Measurements from ENCODE around the gene CLN6. TPM values are rescaled to one million over a fixed set of nuclear protein-coding genes. Genes with fewer than 3 reads are reported as not detected.

CLN6 gene
- total RNA-seq, result 18.5 TPM

- ATAC-seq, result peak; percentile 94
Measured at GRCh38 chr15:68229386-68230156, at the start of gene CLN6. Gene CLN6 (minus strand): TSS chr15:68229728. CDS start chr15:68229584, 144 bp downstream.

- ATAC-seq, result peak; percentile 10
Measured at GRCh38 chr15:68278595-68279405, 49.3 kb upstream of the CLN6 start.

GRCh38 chr15:68278345-68278594, 48.7 kb upstream of the CLN6 start:
- ATAC-seq, result no peak

- peak; percentile 88 for ATAC-seq
Measured at GRCh38 chr15:68277603-68278344, 48.2 kb upstream of the CLN6 start, which contains the start of gene FEM1B. Gene FEM1B (plus strand): TSS chr15:68277745. CDS start chr15:68278418, 673 bp downstream.

GRCh38 chr15:68277131-68277602, 47.6 kb upstream of the CLN6 start:
- no peak for ATAC-seq

GRCh38 chr15:68276668-68277067, 47.1 kb upstream of the CLN6 start:
- no peak for ATAC-seq

GRCh38 chr15:68275165-68275746, 45.7 kb upstream of the CLN6 start:
- no peak for ATAC-seq

GRCh38 chr15:68274201-68274848, 44.8 kb upstream of the CLN6 start:
- no peak for ATAC-seq

- peak; percentile 67 for ATAC-seq
Measured at GRCh38 chr15:68272721-68273271, 43.3 kb upstream of the CLN6 start.

- ATAC-seq, result peak; percentile 92
Measured at GRCh38 chr15:68271854-68272471, 42.4 kb upstream of the CLN6 start.

- ATAC-seq, result no peak
Measured at GRCh38 chr15:68268405-68268804, 38.9 kb upstream of the CLN6 start.

- peak; percentile 74 for ATAC-seq
Measured at GRCh38 chr15:68265674-68266073, 36.1 kb upstream of the CLN6 start.

- peak; percentile 47 for ATAC-seq
Measured at GRCh38 chr15:68265081-68265480, 35.6 kb upstream of the CLN6 start.

GRCh38 chr15:68264282-68264681, 34.8 kb upstream of the CLN6 start:
- ATAC-seq, result peak; percentile 14

GRCh38 chr15:68262514-68263356, 33.2 kb upstream of the CLN6 start:
- no peak for ATAC-seq

GRCh38 chr15:68261980-68262379, 32.5 kb upstream of the CLN6 start:
- no peak for ATAC-seq

GRCh38 chr15:68261241-68261640, 31.7 kb upstream of the CLN6 start:
- no peak for ATAC-seq

- no peak for ATAC-seq
Measured at GRCh38 chr15:68259883-68260282, 30.4 kb upstream of the CLN6 start.

- ATAC-seq, result no peak
Measured at GRCh38 chr15:68258692-68259091, 29.2 kb upstream of the CLN6 start.

GRCh38 chr15:68256675-68257450, 27.3 kb upstream of the CLN6 start:
- ATAC-seq, result peak; percentile 93
